Stimulated activated CD4-positive, alpha-beta T cell treated with anti-CD3 and anti-CD28 coated beads, Interleukin-2, amount 100 ng/mL, for 24 hours (primary cell): Measurements from ENCODE around the gene XPO6.

ENCODE experiments used
- DNase-seq, 2 donors: peaks; one replicate each; pipeline ENCODE4 v3.0.0-alpha.2; 2020

The XPO6 gene

DNA sequence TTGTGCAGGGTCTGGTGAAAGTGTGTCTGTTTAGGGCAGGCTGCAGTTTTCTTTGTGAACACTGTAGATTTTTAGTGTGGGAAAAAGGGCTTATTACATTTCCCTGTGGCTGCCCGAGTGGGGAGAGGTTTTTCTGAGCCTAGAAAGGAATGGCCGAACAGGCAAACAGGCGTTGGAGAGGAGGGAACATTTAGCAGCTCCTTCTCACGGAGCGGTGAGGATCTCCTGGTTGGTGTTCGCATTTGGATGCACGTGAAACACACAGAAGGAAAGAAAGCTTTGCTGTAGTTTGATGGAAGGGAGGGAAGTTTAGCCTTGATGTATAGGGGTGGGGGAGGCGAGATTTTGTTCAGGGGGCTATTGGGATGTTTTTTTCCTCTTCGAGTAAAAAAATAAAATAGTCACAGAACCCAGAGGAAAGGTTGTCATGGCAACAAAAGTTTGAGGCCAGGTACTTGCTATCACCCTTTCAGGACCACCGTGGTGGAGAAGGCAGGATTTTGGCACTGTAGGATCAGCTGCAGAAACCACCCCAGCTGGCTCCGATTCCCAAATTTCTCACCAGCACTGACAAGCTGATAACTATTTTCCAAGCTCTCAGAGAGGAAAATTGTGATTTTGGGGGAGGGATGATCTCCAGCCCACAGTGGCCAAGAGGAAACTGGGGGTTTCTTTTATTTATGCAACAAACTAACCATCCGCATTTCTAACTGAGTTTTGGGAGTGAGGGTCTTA is 151.8 kb downstream of the XPO6 start:
- DNase-seq = no peak

DNA sequence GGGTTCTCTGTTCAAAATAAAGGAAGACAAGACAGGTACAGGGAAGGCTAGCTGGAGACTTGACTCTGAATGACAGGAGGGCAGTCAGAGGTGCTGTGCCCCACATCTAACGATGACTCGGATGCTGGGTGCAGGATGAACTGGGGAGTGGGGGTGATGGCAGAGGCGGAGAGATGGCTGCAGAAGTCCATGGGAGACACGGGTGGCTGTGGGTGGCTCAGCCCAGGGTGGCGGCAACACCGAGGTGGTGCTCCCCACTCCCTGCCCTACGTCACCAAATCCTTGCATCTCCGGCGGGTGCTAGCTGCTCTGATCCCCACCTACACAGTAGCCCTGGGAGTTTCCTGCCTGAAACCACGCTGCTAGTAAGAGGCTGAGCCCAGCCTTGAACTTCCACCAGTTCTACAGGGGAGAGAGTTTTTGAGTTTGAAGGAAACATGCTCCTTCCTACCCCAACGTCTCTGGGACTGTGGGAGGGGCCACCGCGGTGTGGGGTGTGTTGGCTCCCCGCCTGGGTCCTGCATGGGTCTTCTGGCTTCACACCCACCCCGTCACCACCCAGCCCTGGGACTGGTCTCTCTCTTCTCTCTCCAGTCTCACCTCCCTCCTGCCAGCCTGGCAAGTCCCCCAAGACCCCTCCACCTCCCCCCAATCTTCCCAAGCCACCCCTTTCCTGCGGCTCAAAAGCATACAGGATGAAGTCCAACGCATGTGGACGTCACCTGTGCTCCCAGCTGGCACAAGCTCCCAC is 152.8 kb downstream of the XPO6 start:
- DNase-seq = no peak

DNA sequence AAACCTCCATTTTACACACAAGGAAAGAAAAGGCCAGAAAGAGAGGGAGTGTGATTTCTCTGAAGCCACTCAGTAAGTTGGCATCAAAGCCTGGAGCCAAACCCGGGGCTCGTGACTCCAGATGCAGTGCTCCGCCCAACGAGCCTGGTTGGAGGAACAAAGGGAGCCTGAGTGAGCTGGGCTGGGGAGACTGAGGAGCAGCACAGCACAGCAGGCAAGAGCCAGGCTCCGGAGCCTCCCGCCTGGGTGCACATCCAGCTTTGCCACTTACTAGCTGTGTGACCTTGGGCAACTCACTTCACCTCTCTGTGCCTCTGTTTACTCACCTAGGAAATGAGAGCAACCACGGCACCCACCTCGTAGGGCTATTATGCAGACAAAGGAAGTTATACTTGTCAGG is 153.8 kb downstream of the XPO6 start:
- no peak for DNase-seq

DNA sequence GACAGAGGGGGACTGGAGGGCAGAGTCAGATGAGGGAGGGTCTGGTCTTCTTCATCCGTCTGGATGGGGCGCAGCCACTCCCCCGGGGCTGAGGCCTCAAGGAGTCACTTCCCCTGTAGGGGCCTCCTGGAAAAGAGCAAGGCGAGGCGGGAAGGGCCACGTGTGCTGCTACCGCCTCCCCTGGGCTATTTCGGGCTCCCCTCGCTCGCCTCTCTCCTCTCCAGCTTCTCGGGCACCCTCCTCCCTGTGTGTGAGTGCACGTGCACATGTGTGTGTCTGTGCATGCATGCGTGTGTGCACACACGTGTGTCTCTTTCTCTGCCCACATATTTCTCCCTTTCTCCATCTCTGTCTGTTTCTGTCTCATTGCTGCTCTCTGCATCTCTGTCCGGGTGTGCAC is 158.3 kb downstream of the XPO6 start:
- no peak for DNase-seq

DNA sequence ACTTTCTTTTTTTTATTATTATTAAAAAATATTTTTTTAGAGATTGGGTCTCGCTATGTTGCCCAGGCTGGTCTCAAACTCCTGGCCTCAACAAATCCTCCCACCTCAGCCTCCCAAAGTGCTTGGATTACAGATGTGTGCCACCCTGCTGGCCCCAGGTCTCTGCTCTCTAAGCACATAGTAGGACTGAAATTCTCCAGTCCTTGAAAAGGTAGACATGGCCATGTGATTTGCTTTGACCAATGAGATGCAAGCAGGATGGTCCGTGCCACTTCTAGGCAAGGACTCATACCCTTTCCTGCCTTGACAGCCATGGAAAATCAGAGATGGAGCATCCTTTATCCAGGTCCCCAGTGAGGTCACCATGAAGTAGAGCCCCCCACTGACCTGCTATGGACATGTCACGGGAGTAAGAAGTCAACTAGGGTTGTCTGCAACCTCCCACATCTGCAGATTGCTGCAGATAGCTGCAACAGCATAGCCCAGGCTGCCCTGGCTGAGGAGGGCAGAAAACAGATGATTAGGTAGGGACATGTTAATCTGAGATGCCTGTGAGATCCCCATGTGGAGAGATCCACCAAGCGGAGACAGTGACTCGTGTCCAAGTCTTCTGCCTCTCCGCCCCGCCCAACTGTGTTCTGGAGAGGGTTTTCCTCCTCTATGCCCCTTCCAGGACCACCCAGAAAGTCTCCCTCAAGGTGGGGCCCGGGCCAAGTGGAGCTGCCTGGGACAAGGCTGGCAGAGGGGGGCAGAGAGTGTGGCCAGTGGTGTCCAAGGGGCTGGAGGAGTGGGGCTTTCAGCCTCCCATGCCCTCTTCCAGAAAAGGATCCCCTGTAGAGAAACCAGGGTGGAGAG is 159.3 kb downstream of the XPO6 start:
- DNase-seq = no peak

DNA sequence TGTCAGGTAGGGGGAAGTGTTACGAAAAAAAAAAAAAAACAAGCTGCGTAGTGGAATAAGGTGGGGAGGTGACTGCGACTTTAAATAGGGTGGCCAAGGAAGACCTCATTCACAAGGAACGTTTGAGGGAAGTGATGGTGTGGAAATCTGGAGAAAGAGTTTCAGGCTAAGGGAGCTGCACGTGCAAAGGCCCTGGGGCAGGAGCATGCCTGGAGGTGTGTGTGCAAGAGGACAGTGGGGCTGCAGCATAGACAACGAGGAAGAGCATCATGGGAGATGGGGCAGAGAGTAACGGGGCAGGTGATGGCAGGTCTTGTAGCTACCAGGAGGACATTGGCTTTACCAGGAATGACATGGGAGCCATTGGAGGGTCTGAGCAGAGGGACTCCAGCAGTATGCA is 160.3 kb downstream of the XPO6 start:
- no peak for DNase-seq
